Activated CD8-positive, alpha-beta memory T cell treated with anti-CD3 and anti-CD28 coated beads, Interleukin-2, amount 50 U/mL, for 1 hour (primary cell): ENCODE measurements around the gene IQCK.
"Not testable (repeated sequence)": the region's sequence is repeated elsewhere in the genome, so short reads cannot be mapped to it uniquely, and the experiment has no call there.

Experiments
- DNase-seq: peaks from one replicate; pipeline ENCODE4 v3.0.0-alpha.2; 2020; ENCODE audit errors: extremely low read depth

IQCK gene

GRCh38 chr16:19757026-19757425, 39.0 kb downstream of the IQCK start:
- DNase-seq, result no peak

- DNase-seq, result no peak
These were observed 39.9 kb downstream of the IQCK start for GRCh38 chr16:19757762-19758595.

- DNase-seq, result no peak
These were observed 42.4 kb downstream of the IQCK start for GRCh38 chr16:19760356-19761060.

GRCh38 chr16:19765860-19766553, 47.9 kb downstream of the IQCK start:
- no peak for DNase-seq

GRCh38 chr16:19766554-19766884, 48.4 kb downstream of the IQCK start:
- no peak for DNase-seq

- no peak for DNase-seq
These were observed 48.9 kb downstream of the IQCK start for GRCh38 chr16:19766988-19767387.

GRCh38 chr16:19767497-19767896, 49.4 kb downstream of the IQCK start:
- no peak for DNase-seq

- no peak for DNase-seq
These were observed 51.2 kb downstream of the IQCK start for GRCh38 chr16:19769239-19769638.

- DNase-seq, result no peak
These were observed 53.0 kb downstream of the IQCK start for GRCh38 chr16:19771040-19771439.

- no peak for DNase-seq
These were observed 53.7 kb downstream of the IQCK start for GRCh38 chr16:19771796-19772195.

- no peak for DNase-seq
These were observed 56.0 kb downstream of the IQCK start for GRCh38 chr16:19774024-19774423.

GRCh38 chr16:19776147-19776546, 58.1 kb downstream of the IQCK start:
- DNase-seq, result no peak

- DNase-seq, result no peak
These were observed 58.5 kb downstream of the IQCK start for GRCh38 chr16:19776565-19776964.

- DNase-seq, result no peak
These were observed 62.2 kb downstream of the IQCK start for GRCh38 chr16:19780321-19780720.

GRCh38 chr16:19781226-19781625, 63.2 kb downstream of the IQCK start:
- DNase-seq, result no peak

GRCh38 chr16:19783363-19784182, 65.5 kb downstream of the IQCK start:
- DNase-seq, result no peak

- no peak for DNase-seq
These were observed 66.2 kb downstream of the IQCK start for GRCh38 chr16:19784183-19784736.

GRCh38 chr16:19785081-19785480, 67.0 kb downstream of the IQCK start:
- no peak for DNase-seq

- no peak for DNase-seq
These were observed 67.5 kb downstream of the IQCK start for GRCh38 chr16:19785512-19786130.

GRCh38 chr16:19801369-19801768, 83.3 kb downstream of the IQCK start:
- DNase-seq, result not testable (repeated sequence)

- DNase-seq, result not testable (repeated sequence)
These were observed 83.8 kb downstream of the IQCK start for GRCh38 chr16:19801824-19802223.
